Fibroblast of the aortic adventitia (primary cell): ENCODE results near the gene F11R. TPM values are rescaled to one million over a fixed set of nuclear protein-coding genes. Genes with fewer than 3 reads are reported as not detected.

Experiments used
- DNase-seq: peaks from one replicate; pipeline ENCODE4 v3.0.0-alpha.2; 2010; ENCODE audit warnings: low read depth
- H3K4me3 ChIP-seq: 2 replicates; pipeline ENCODE4 v1.5.1; 2011; ENCODE audit warnings: low read depth, mild to moderate bottlenecking, control low read depth, low read length, moderate library complexity
- CTCF ChIP-seq: IDR thresholded peaks from 2 replicates; pipeline ENCODE4 v1.5.1; 2011; ENCODE audit warnings: mild to moderate bottlenecking, low read length, control low read depth, inconsistent platforms; ENCODE audit not compliant: insufficient read depth
- total RNA-seq: library from RNA; depleted of rRNA; stranded (reverse); fragments of >200 nt; gene quantifications from 2 replicates; pipeline ENCODE4 v1.2.3, GENCODE V29; 2012; ENCODE audit warnings: low replicate concordance

F11R gene
- total RNA-seq, 1 donor: 0.36 TPM

DNA sequence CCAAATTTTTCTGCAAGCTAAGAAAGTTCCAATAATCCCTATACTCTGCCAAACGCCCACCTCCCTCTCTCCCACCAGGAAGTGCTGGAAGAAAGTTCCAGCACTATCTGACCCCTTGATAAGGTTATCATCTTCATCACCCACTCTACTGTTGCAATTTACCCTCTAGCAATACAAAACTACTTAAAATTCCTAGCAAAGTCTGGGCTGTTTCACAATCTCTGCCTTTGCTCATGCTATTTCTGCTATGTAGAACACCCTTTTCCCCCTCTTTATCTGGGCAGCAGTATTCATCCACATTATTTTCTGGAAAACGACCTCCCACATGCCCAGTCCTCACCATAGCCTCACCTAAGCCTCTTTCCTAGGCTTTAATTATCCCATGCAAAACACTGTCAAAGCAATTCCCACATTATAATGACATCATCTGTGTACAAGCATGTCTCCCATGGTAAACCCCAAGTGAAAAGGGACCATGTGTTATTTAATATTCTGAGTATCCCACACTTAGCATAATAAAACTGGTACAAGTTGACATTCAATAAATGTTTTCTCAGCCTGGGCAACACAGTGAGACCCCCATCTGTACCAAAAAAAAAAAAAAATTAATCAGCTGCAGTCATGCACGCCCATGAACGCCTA is 12.0 kb downstream of the F11R start:
- TF ChIP-seq CTCF: no peak
- DNase-seq: peak; percentile 67
- H3K4me3 ChIP-seq: no peak overlapping the region

DNA sequence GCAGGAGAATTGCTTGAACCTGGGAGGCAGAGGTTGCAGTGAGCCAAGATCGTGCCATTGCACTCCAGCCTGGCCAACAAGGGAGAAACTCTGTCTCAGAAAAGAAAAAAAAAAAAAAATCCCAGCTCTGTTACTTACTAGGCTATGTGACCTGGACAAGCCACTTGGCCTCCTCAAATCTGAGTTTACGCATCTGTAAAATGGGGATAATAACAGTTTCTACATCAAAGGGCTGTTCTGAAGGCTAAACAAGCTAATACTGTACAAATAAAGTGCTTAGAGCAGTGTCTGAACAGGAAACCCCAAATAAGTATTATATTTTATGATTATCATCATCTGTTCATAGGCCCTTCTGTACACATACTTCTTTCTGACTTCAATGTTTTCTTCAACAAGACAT is 13.6 kb downstream of the F11R start:
- DNase-seq: no peak
- no peak for TF ChIP-seq CTCF
- no peak overlapping the region for H3K4me3 ChIP-seq

DNA sequence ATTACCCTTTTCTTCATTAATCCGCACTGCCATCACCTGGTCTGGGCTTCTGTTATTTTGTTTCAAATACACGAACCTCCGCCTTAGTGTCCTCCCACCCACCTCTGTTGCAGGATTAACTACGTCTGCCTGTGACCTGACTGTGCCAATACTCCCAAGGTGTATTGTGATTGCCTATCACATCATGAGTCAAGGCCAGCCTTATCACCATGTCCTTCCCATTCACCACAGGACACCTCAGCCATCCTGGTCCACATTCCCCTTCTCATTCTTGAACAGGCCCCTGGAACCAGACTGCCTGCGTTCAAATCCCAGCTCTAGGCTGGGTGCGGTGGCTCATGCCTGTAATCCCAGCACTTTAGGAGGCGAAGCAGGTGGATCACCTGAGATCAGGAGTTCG is 14.4 kb downstream of the F11R start:
- TF ChIP-seq CTCF: no peak
- DNase-seq: no peak
- no peak overlapping the region for H3K4me3 ChIP-seq

DNA sequence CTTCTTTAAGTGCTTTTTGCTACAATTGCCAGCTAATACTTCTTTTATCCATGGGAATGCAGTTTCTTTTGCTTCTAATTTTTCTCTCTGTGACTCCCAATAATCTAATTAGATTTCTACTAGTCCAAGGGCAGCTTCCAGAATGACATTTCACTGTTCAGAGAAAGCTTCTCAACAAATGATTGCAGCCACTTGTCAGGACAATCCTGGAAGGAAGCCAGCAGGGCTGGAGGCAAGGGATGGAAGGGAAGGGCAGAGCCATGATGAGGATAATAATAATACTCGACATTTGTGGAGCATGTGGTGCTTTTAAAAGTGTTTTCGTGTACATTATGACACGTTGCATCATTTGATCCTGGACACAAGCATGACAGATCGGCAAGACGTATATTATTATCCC is 19.4 kb downstream of the F11R start:
- no peak for DNase-seq
- no peak for TF ChIP-seq CTCF
- H3K4me3 ChIP-seq: no peak overlapping the region

DNA sequence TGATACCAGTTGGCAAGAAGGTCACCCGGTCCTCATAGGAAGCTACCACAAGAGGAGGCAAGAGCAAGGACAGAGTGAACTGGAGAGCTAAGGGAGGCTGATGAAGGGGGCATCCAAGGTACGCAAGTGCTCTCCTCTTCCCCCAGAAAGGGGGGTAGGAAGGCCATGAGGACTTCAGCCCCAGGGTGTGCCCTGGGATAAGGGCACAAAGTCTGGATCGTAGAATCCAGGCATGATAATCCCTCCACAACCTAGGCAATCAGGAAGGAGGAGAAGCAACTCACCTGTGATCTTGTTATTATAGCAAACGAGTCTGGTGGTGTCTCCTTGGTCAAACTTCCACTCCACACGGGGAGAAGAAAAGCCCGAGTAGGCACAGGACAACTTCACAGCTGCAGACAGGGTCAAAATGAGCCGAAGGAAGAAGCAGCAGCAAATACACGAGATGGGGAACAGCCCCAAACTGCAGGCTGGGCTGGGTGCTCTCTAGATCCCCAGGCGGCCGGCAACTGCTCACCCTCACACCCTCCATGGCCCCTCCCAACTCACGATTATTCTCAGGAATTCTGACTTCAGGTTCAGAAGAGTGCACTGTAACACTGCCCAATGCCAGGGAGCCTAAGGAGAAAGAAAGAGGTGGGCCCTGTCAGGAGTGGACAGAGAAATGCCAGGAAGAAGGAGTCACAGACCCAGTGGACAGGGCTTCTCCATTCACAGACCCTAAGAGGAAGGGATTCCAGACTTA is 20.0 kb downstream of the F11R start:
- DNase-seq: no peak
- TF ChIP-seq CTCF: no peak
- H3K4me3 ChIP-seq: no peak overlapping the region

DNA sequence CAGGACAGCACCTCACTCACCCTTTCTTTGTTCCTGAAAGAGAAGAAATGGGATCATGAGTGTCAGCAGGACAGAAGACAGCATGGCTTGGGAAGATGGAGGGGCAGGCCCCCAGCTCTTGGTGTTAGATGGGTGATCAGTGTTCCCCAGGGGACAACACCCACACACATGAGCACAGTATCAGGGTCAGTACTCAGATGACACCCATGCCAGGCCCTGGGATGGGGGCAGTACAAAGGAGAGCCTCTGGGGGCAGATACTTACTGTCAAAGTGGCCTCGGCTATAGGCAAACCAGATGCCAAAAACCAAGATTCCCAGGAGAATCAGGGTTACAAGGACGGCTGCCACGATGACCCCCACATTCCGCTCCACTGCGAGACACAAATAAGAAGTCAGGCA is 21.6 kb downstream of the F11R start:
- DNase-seq: no peak
- TF ChIP-seq CTCF: no peak
- H3K4me3 ChIP-seq: no peak overlapping the region
